H1 (cell line): ENCODE data around the gene SVOPL. TPM values are rescaled to one million over a fixed set of nuclear protein-coding genes. Genes with fewer than 3 reads are reported as not detected.

ENCODE experiments used
- RBBP5 ChIP-seq: IDR thresholded peaks from 2 replicates; pipeline ENCODE4 v1.7.1; 2012; ENCODE audit warnings: low read depth, mild to moderate bottlenecking, inconsistent platforms, low read length, moderate library complexity, borderline replicate concordance
- polyA plus RNA-seq, 7 experiments: library from polyadenylated mRNA; depleted of rRNA in 3 of 7; stranded (reverse) in 5 of 7; unstranded in 2 of 7; fragments of >200 nt in 5 of 7; fragments of 200-250 nt in 2 of 7; gene quantifications; 1 replicate in 5 of 7; 2 replicates in 1 of 7; 4 replicates in 1 of 7; pipeline versions ENCODE4 v1.2.1 to v1.2.3, GENCODE V29; 2011 to 2013; ENCODE audit warnings: missing spikeins in 2 of 7, mixed read lengths in 2 of 7
- total RNA-seq: library from RNA; stranded (reverse); fragmentation: NEBNext Ultra II Directional; extraction: Animal tissue kit (Norgen Biotek cat#: 25700); gene quantifications from 2 replicates; pipeline ENCODE4 v1.2.1, GENCODE V29; 2021

Gene SVOPL
- total and polyA plus RNA-seq, 2 of the 8 experiments (the other 6 are each of a cell fraction or from before 2014, with no cell fraction given) = 1.1 to 1.4 TPM

GRCh38 chr7:138684340-138684739 lies 16.8 kb downstream of the SVOPL start (continued):
- no peak for TF ChIP-seq RBBP5
